Medulla oblongata (tissue), 1 donor: ENCODE measurements around the gene B4GALT6.

Experiments
- DNase-seq: peaks from one replicate; pipeline ENCODE4 v3.0.0-alpha.2; 2015; ENCODE audit errors: extremely low spot score

Gene B4GALT6

DNA sequence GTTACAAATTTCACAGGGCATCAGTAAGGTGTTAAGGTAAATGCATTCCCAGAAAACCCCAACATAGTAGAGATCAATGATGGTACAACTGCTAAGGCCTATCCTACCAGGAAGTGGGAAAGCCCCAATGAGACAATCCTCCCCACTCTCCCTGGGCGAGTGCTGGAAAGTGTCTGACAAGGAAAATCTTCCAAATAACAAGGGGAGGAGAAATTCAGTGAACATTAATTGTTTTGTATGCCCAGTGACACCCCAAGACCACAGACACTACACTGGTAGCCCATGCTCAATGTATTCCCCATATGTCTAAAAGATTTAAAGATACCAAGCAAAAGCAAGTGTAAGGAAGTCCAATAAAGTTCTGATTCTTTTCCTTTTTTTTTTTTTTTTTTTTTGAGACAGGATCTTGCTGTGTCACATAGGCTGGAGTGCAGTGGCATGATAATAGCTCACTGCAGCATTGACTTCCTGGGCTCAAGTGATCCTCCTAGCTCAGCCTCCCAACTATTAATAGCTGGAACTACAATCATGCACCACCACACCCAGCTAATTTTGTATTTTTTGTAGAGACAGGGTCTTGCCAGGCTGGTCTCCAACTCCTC, 24.7 kb downstream of the B4GALT6 start:
- no peak for DNase-seq

DNA sequence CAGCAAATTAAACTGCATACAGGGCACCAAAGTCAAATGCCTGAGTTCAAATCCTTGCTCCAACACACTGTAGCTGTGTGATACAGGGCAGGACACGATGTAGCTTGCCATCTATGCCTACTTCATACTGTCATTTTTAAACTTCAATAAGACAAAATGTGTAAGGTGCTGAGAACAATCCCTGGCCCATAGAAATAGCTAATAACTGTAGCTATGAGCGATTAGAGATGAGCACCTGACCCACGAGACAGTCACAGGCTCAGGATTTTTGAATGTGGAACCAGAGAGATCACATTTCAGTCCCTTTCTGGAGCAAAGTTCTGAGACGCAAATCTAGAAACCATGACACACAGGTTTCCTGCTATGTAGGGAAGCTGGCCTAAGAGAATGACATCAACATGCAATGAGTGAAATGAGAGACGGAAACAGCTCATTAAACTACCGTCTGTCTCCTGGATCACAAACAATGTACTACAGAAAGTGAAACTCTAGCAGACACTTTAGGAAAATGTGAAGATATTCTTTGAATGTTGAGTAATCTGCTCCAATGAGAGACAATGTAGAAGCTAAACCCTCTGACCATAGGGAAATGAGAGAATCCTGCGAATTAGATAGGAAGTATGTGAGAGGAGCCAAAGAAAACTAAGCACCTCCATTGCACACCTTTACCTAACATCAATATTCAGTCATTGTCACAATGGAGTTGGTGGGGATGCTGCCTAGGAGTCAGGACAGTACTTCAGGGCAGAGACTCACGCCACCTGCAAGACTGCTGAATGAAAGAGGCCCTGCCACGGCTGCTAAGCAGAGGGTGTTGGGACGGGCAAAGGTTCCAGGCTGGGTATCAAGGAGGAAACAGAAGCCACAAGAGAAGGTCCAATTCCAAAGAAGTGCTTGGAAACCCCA, 25.5 kb downstream of the B4GALT6 start:
- no peak for DNase-seq

DNA sequence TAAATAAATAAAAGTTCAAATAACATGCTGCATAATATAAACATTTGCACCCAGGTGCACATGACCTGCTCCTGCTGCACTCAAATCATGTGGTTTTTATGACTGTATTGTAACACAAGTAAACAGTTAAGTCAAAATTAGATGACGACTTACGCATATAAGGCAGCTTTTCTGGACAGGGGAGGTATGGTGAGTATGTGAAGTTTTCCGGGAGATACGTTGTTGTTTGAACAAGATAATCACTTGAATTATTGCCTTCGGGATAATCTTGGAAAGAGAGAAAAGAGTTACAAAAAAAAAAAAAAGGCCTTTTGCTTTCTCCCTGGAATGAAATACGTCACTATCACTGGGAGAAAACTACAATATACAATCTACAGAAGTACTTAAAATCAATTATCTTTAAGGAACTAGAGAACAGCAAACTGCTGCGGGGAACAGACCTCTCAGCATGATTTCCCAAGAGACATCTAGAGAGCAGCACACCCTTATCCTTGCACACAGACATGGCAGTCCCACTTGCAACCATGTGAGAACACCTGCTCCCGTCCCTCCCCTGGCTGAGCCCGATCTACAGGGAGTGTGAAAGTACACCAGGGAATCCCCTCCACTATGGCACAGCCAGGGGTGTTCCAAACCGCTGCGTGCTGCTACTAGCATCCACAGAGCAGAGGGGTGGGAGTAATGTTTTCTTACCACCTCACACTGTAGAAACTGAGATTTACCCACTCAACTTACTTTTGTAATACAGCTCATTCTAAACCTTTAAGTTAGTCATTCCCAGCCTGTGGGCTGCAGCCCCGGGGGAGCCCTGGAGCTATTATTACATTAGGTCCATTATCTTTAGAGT, 26.3 kb downstream of the B4GALT6 start:
- DNase-seq: no peak

DNA sequence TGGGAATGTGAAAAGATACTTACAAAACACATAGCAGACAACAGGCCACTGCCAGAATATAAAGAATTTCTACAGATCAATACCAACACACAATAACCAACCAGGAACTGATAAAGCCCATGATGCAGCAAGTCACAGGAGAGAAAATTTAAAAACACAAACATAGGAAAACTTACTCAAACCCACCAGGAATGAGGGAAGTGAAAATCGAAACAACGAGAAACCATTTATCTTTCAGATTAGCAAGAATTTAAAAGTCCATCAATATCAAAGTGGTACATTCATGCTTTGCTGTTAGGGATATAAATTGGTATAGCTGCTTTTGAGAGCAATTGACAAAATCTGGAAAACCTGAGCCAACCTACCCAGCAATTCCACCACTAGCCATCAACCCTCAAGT, 27.6 kb downstream of the B4GALT6 start:
- no peak for DNase-seq

DNA sequence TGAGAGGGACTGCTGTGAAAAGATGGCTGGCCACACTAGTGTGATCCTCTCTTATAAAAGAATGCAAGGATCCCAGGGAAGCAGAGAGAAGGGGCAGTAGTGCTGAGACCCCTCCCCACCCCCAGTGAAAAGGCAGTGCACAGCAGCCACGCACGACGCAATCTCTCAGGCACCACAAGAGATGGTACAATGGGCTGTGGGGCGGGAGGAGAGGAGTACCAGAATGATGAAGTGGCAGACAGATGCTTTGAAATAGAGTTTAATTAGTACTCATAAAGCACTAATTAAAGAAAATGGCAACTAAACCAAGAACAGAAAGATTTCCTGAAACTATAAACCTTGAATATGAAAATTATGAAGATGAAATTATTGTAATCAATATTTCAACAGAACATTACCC, 29.0 kb downstream of the B4GALT6 start:
- DNase-seq: no peak

DNA sequence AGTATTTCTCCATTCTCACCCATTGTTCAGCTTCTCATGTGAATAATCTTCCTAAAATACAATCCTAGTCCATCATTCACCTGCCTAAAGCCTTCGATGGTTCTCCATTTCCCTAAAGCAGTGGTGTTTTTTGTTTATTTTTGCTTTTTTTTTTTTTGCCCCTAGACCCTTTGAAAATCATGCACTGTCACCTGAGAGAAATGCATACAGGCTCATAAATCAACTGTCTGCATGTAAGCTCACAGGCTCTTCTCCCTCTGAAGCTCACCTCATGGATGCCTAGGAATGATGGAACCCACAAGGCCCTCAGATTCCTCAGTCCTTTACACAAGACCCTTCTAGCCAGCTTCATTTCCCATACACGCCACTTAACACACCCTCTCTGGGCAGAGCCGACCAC, 31.5 kb downstream of the B4GALT6 start:
- no peak for DNase-seq

DNA sequence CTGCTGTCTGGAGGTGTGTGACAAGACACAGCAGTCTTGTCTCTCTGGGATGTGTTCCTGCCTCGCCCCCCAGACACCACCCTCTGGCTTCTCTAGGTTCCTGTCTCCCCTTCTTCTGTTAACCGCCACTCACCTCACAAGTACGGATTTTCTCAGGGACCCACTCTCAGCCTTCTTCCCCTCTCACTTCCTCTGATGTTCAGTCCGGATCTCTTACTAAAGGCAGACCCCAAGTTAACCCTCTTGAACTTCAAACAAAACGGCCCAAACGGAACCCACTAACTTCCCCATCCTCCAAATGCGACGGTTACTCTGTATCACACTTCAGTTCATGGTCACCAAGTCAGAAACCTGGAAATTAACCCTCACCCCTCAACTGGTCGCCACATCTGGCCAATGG, 32.0 kb downstream of the B4GALT6 start:
- no peak for DNase-seq

DNA sequence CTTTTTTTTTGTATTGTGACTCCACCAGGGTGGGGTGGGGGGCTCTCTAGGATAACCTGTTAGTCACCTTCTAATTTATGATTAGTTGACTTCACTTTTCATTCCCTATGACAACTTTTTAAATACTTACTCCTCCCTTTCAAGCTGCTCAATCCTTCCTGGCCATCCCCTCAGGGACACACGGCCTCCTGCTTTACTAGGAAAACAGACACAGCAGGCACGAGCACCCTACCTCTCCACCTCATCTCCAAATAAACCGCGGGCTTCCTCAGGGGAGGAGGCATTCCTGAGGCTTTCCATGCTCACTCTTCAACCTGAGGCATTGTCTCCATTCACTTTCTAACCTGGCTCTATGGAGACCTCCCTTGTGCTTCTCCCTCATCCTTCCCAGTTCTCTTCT, 33.0 kb downstream of the B4GALT6 start:
- DNase-seq: no peak

DNA sequence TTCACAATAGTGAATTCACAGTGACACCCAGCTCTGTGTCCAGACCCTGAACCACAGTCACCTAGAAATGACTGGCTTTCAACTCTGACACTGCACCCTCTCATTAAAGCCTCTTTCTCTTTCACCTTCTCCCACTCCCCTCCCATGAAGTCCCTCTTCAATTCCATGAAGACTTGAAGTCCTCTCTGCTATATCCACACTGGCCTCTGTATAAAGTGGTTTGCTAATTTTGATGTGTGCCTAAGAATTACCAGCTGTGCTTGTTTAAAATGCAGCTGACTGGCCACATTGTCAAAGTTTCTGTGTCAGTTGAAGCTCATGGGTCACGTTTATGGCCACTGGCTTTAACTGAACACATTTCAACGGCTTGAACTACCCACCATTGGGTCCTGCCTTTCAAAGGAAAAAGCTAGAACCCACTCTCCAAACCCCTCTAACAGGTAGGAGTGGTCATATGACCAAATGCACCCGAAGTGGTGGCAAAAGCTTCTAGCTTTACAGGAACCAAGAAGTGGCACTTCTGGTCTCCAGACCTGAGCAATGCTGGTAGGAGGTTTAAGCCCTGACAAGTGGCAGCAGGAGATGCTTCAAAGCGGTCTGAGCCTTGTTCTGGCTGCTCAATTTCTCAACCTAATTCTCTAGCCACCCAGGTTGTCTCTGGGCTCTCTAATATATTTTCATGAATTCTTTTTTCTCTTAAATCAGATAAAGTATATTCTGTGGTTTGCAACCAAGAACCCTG, 34.2 kb downstream of the B4GALT6 start:
- DNase-seq: no peak

DNA sequence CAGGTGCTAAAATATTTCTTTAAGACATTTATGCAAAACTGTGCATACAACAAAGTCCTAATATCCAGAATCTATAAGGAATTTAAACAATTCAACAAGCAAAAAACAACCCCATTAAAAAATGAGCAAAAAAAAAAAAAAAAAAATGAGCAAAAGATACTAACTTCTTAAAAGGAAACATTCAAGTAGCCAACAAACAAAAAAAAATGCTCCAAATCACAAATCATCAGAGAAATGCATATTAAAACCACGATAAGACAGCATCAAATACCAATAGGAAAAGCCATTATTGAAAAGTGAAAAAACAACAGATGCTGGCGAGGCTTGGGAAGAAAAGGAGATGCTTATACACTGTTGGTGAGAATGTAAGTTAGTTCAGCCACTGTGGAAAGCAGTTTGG, 34.9 kb downstream of the B4GALT6 start:
- DNase-seq: no peak

DNA sequence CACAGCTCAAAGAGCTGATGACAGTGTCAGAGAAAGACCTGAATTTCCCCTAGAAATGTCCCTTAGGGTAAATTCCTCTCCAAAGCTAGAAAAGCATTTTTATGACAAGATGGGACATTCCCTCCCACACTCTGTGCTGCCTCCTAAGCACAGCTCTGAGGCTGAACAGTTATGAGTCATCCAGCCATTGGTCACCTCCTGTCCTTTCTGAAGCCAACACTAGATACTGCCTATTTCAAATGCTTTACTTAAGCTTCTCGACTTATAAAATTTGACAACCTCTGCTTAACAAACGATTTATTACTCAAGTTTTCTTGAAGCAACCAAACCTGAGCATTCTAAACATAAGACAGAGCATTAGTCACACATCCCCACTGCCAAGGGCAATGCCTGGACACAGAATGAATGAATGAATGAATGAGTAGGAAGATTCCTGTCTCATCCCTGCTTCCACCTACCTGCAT, 35.4 kb downstream of the B4GALT6 start:
- DNase-seq: no peak

DNA sequence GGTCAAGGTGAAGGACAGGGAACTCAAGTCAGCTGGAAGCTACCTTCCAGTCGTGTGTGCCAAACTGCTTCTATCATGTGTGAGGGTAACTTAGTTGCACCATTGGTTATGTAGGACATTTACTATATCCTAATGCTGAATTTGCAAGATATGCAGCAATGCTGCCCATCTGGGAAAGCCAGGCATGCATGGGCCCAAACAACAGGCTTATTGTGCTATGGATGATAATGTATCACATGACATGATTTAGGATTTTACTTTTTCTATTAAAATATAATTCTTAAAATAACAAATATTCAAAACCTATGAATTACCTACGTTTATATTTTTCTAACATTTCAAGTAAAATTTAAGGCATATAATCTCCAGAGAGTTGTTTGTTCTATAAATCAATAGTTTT, 35.9 kb downstream of the B4GALT6 start:
- no peak for DNase-seq

DNA sequence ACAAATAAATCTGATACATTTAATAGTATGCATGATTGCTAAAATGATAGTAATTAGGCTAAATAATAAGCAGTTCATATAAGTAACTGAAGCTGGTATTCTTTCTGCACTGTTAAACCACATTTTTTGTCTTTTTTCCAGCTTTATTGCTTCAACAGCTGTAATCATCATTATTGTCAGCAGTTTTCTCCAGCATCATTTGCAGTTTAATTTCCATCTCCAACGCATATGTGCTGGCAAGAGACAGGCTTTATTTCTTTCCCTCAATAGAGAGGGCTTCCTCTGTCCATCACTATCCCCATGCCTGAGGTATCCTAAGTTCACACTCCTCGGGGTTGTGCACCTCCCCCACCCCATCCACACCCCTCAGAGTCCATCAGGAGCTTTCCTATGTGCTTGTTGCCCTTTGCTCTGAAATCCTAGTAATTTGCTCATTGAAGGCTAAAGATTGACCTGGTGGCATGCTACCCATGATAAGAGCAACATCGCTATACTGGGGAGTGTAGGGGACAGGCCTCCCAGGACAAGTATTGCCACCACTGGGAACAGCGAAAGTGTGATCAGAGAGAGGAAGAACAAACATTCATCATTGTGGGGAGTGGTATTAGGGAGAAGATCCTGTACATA, 37.1 kb downstream of the B4GALT6 start:
- no peak for DNase-seq

DNA sequence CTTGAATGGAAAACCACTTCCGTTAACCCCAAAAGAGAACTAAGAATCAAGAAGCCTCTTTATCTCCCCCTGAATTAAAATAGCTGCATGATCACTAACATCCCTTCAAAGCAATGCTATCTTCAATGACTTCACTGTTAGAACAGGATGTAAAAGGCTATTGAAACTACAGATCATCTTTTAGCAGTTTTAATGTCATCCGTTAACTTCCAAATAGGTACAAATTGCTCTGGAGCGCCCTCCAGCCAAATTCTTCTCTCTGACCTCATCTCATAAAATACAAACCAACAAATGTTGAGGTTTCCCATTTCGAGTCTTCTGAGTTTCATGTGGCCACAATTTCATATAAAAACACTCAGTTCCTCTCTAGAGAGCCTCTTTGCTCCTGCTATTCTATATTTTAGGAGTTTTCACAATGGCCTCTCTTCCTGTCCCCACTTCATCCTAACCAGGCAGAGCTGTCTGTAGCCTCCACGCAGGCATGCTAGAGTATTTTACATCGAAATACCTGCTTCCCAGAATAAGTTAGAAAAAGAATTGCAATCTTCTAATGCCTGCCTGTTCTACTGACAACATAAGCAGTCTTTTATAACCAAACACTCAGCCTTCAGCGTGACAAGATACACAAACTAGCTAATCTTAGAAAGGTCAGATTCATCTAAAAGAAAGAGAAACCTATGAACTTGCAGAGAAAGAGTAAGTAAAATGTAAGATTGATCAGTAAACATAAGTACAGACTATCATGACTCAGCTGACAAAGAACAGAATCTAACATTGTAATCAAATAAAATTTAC, 37.9 kb downstream of the B4GALT6 start:
- no peak for DNase-seq

DNA sequence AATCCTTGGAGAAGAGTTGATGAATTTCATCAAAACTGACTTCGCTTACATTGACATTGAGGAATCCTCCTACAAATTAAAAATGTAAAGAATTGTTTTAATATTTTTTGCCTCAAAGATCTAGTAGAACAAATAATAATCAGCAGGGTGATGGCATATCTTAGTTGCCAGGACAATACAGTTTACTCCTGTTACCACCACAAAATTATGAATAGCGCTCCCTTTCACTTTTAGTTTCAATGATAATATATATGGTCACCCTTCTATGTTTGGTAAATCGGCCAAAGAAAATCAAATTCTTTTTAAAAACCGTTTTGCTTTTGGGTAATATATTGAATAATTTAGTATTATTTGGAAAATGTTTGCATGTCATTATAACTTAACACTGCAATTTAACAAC, 39.0 kb downstream of the B4GALT6 start:
- no peak for DNase-seq

DNA sequence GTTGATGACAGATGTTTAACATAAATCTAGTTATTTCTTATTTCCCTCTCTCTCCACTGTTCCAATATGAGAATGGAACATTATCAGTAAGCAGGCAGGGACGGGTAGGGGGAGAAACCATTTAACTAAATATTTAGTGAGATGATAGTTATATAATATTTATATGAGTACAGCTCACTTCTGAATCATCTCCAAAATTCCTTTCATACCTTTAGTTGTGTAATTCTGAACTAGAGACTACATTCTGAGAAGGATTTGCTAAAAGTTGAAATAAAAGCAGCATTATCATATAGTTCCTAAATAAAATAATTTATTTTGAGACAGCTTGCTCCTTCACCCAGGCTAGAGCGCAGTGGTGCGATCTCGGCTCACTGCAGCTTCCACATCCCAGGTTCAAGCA, 41.4 kb downstream of the B4GALT6 start:
- no peak for DNase-seq

DNA sequence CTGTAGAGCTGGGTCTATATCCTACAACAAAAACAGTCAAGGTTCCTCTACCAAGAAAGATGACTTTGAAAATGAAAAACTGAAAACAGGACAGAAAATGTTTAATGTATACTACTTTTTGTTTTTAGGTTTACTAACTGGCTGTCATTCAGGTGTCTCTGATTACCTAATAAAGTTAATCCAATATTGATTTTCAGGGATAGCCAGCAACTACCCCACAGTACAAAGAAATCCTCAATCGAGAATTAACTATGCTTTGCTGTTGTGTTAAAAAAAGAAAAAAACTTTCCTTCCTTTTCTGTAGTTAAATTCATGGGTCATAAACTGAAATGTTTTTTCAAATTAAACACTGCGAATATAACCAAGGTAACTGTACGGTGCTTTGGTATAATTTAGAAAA, 46.9 kb downstream of the B4GALT6 start:
- no peak for DNase-seq

DNA sequence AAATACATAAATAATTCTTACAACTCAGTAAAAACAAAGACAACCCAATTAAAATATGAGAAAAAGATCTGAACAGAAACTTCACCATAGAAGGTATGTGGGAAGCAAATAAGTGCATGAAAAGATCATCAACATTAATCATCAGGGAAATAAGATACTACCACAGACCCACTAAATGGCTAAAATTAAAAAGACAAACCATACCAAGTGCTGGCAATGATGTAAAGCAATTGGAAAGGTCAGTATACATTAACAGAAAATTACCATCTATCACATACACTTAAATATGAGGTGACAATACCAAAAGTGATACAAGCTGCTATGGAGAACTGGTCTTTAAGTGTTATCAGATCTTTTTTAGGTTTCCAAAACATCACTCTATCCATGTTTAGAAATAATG, 48.0 kb downstream of the B4GALT6 start:
- no peak for DNase-seq

DNA sequence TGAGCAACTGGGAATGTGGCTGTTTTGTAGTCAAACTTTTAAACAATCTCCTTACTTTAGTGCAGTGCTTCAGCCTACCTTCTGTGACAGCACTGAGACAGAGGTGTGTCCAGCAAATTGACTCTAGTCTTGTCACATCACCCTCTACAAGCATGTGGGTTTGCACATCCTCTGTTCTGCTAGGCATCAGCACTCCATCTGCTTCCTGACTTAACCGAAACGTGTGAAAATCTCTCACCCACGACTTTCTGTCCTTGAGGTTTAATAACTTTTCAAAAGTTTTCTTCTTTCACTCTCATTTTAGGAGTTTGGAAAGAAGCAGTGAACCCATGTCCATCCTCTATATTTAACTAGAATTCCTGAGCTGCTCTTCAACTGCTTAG, 50.1 kb downstream of the B4GALT6 start:
- DNase-seq: no peak
